Sigmoid colon (tissue), 4 donors: ENCODE measurements around the gene CBFA2T2.

Source experiments
- POLR2A ChIP-seq, 2 donors: fragments of 450-650 bp; IDR thresholded peaks; one replicate each; pipeline ENCODE4 v1.6.1; 2016; ENCODE audit warnings: antibody characterized with exemption in 2 of 2, mild to moderate bottlenecking in 2 of 2, moderate library complexity in 2 of 2
- POLR2AphosphoS5 ChIP-seq, 4 donors: sonication (generic); formaldehyde crosslinking; IDR thresholded peaks; one replicate each; pipeline ENCODE4 v1.6.1; 2017; ENCODE audit warnings: antibody characterized with exemption in 4 of 4
- TF ChIP-seq, protein P1 (sequence below), 4 experiments: fragments of 450-650 bp in 3 of 4; fragments of 200-600 bp in 1 of 4; IDR thresholded peaks; one replicate each; pipeline ENCODE4 v1.5.1; 2016 to 2019; ENCODE audit warnings: antibody characterized with exemption in 4 of 4, mild to moderate bottlenecking in 3 of 4, moderate library complexity in 2 of 4

DNA sequence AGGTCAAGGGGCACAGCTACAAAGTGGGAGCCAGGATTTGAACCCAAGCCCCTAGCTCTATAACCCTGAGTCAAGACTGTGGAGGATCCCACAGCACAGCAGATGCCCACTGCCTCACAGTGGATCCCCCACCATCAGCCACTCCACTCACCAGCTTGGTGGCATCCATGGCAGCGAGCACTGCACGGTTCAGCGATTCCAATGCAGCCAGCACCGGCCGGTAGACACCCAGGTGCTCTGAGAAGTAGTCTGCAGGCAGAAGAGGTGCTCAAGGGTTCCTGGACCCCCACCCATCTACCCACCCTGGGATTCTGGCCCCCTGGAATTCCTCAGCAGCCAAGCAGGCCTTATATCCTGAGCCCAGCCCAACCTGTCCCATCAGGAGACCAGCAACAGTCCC, 179.3 kb downstream of the CBFA2T2 start:
- no peak for TF ChIP-seq POLR2AphosphoS5 (IDR thresholded peaks at IDR 0.05)
- TF ChIP-seq, protein P1, sequence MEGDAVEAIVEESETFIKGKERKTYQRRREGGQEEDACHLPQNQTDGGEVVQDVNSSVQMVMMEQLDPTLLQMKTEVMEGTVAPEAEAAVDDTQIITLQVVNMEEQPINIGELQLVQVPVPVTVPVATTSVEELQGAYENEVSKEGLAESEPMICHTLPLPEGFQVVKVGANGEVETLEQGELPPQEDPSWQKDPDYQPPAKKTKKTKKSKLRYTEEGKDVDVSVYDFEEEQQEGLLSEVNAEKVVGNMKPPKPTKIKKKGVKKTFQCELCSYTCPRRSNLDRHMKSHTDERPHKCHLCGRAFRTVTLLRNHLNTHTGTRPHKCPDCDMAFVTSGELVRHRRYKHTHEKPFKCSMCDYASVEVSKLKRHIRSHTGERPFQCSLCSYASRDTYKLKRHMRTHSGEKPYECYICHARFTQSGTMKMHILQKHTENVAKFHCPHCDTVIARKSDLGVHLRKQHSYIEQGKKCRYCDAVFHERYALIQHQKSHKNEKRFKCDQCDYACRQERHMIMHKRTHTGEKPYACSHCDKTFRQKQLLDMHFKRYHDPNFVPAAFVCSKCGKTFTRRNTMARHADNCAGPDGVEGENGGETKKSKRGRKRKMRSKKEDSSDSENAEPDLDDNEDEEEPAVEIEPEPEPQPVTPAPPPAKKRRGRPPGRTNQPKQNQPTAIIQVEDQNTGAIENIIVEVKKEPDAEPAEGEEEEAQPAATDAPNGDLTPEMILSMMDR (IDR thresholded peaks at IDR 0.05) = no peak
- TF ChIP-seq POLR2A (IDR thresholded peaks at IDR 0.05) = no peak
